Prostate gland (tissue), 2 donors: ENCODE measurements around the gene EXOC3L1. TPM values are rescaled to one million over a fixed set of nuclear protein-coding genes. Genes with fewer than 3 reads are reported as not detected.

Experiments used
- DNase-seq: peaks from one replicate; pipeline ENCODE4 v3.0.0-alpha.2; 2019; ENCODE audit warnings: low spot score
- H3K27ac ChIP-seq, 2 donors: fragments of 200-600 bp; sonication (generic); 2 replicates each; pipeline ENCODE4 v1.5.1; 2017 to 2019
- H3K27me3 ChIP-seq: fragments of 200-600 bp; sonication (generic); replicated peaks from 2 replicates; pipeline ENCODE4 v1.5.1; 2019; ENCODE audit not compliant: insufficient read depth
- H3K36me3 ChIP-seq, 2 donors: fragments of 200-600 bp; sonication (generic); 1 replicate in 1 of 2; 2 replicates in 1 of 2; pipeline versions ENCODE4 v1.5.1 to v1.8.1; 2017 to 2019
- H3K4me1 ChIP-seq: fragments of 200-600 bp; sonication (generic); replicated peaks from 2 replicates; pipeline ENCODE4 v1.5.1; 2019
- H3K4me3 ChIP-seq, 2 donors: fragments of 200-600 bp; sonication (generic); 2 replicates each; pipeline ENCODE4 v1.5.1; 2017 to 2019
- H3K9me3 ChIP-seq: fragments of 200-600 bp; sonication (generic); 2 replicates; pipeline ENCODE4 v1.5.1; 2017
- CTCF ChIP-seq, 4 experiments: fragments of 200-600 bp in 2 of 4; fragments of 450-650 bp in 2 of 4; sonication (generic) in 2 of 4; IDR thresholded peaks; 1 replicate in 3 of 4; 2 replicates in 1 of 4; pipeline ENCODE4 v1.5.1; 2016 to 2019; ENCODE audit warnings: antibody characterized with exemption in 4 of 4, mild to moderate bottlenecking in 2 of 4, moderate library complexity in 2 of 4
- POLR2A ChIP-seq: fragments of 450-650 bp; IDR thresholded peaks from one replicate; pipeline ENCODE4 v1.6.1; 2016; ENCODE audit warnings: antibody characterized with exemption, mild to moderate bottlenecking
- POLR2AphosphoS5 ChIP-seq: sonication (generic); formaldehyde crosslinking; IDR thresholded peaks from one replicate; pipeline ENCODE4 v1.6.1; 2017; ENCODE audit warnings: antibody characterized with exemption
- WGBS: methylation state at CpG from one replicate; pipeline ENCODE4 v1.1.5; 2018; 5-methylcytosine and 5-hydroxymethylcytosine counted together
- intact Hi-C: fragments of 100-400 bp; cut with DNase I; formaldehyde crosslinking; loops from one replicate; pipeline ENCODE4 v1.14.2; 2022
- total RNA-seq, 2 donors: library from RNA; depleted of rRNA; stranded (reverse); fragments of >200 nt; gene quantifications; one replicate each; pipeline ENCODE4 v1.1.0, GENCODE V29; 2016

Gene EXOC3L1
- total RNA-seq, 2 donors from 2014 or later: 1.1 to 8.2 TPM

GRCh38 chr16:67165121-67166078 lies 24.5 kb downstream of the EXOC3L1 start:
- Histone ChIP-seq H3K27ac (peak overlapping the region in 1 of 2 donors; percentile 94), H3K9me3 (no peaks in the 10 kb centered on the region), H3K36me3 (no peaks in the 10 kb centered on the region), H3K4me1 (peaks cover 33% of the 10 kb centered on the region), H3K4me3 (no peak overlapping the region), H3K27me3 (no peaks in the 10 kb centered on the region)
- 47% methylated on average over 56 of the region's 85 CpGs for WGBS
- TF ChIP-seq POLR2AphosphoS5 (no peak), POLR2A (no peak), CTCF (IDR thresholded peaks at IDR 0.05) (no peak)
- DNase-seq: no peak
- intact Hi-C loops: no loop called here

- DNase-seq: peak; percentile 34
Observed at GRCh38 chr16:67164599-67165061, 25.3 kb downstream of the EXOC3L1 start, which contains the start of gene HSF4. TSS of gene HSF4 (plus strand) at chr16:67164745. CDS start at chr16:67164812, 67 bp downstream.

DNA sequence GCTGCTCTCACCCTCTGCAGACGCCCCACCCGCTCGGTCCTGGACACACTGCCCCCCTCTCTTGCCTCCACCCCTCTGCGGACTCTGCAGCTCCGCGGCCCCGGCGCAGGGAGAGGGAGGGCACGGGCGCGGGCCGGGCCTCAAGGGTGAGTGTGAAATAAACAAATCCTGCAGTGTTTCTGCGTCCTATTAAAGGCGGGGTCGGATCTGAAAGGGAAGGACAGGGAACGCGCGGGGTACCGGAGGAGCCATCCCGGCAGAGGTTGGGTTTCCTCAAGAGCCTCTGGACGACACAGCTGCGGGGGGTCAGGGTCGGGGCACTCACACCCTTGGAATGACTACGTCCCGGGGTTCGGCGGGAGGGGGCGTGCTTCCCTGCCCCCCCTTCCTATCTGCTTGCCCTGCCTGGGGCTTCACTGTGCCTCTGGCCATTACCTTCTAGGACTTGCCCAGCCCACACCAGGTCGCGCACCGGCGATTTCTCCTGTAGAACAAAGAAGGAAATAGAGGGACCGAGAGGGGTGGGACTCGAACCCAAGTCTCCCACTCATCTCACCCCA lies 25.9 kb downstream of the EXOC3L1 start:
- 2% methylated on average over 32 of the region's 34 CpGs for WGBS
- no peaks in the 10 kb centered on the region for H3K9me3 ChIP-seq
- peaks cover 25% of the 10 kb centered on the region for H3K4me1 ChIP-seq
- H3K36me3 ChIP-seq: no peaks in the 10 kb centered on the region
- no peaks in the 10 kb centered on the region for H3K27me3 ChIP-seq
- peak overlapping the region; percentile 27 to 30 for H3K4me3 ChIP-seq
- no peak for TF ChIP-seq CTCF (IDR thresholded peaks at IDR 0.05)
- TF ChIP-seq POLR2A: no peak
- no peak for TF ChIP-seq POLR2AphosphoS5
- no peak for DNase-seq
- intact Hi-C loops: no loop called here
- peak overlapping the region; percentile 91 to 94 for H3K27ac ChIP-seq

More at GRCh38 chr16:67164599-67165061, 25.3 kb downstream of the EXOC3L1 start, which contains the start of gene HSF4:
- Histone ChIP-seq H3K27me3 (no peaks in the 10 kb centered on the region), H3K36me3 (no peaks in the 10 kb centered on the region), H3K4me1 (peaks cover 30% of the 10 kb centered on the region), H3K27ac (peak within 1 kb of the TSS; percentile 91 to 94), H3K9me3 (no peaks in the 10 kb centered on the region), H3K4me3 (peak within 1 kb of the TSS; percentile 27 to 30)
- intact Hi-C loops: no loop called here
- 7% methylated on average over 30 of the region's 41 CpGs for WGBS
- TF ChIP-seq CTCF (IDR thresholded peaks at IDR 0.05) (no peak), POLR2AphosphoS5 (no peak), POLR2A (peak; percentile 31)

DNA sequence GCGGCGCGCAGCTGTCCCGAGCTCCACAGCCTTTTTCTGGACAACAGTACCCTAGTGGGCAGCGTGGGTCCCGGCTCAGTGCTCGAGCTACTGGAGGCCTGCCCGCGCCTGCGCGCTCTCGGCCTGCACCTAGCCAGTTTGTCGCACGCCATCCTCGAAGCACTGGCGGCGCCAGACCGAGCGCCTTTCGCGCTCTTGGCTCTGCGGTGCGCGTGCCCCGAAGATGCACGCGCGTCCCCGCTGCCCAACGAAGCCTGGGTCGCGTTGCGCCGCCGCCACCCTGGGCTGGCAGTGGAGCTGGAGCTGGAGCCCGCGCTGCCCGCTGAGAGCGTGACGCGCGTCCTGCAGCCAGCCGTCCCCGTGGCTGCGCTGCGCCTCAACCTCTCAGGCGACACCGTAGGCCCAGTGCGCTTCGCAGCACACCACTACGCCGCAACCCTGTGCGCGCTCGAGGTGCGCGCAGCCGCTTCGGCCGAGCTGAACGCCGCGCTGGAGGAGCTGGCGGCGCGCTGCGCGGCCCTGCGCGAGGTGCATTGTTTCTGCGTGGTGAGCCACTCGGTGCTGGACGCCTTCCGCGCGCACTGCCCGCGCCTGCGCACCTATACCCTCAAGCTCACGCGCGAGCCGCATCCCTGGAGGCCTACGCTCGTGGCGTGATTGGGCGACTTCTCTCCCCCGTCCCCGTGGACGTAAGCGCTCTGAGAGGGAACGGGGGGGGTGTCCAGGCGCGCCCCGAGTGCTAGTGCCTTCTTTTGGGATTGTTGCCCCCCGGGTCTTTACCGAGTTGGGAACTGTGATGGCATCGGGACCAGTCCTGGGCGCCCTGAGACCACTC lies 26.6 kb downstream of the EXOC3L1 start:
- Histone ChIP-seq H3K27ac (peak overlapping the region; percentile 91 to 94), H3K9me3 (no peaks in the 10 kb centered on the region), H3K36me3 (no peaks in the 10 kb centered on the region), H3K4me3 (peak overlapping the region; percentile 27 to 30), H3K4me1 (peaks cover 31% of the 10 kb centered on the region), H3K27me3 (no peaks in the 10 kb centered on the region)
- WGBS: 2% methylated on average over 83 of the region's 99 CpGs
- TF ChIP-seq CTCF (IDR thresholded peaks at IDR 0.05) (no peak), POLR2AphosphoS5 (no peak), POLR2A (no peak)
- intact Hi-C loops: no loop called here
- peak; percentile 56 for DNase-seq
